NT2/D1 (cell line): ENCODE results near the gene ECM1.

Source experiments
- SUZ12 ChIP-seq: IDR thresholded peaks from 2 replicates; pipeline ENCODE4 v1.6.1; 2011; ENCODE audit not compliant: insufficient read length, insufficient read depth; ENCODE audit errors: extremely low read depth
- YY1 ChIP-seq: IDR thresholded peaks from 2 replicates; pipeline ENCODE4 v1.6.1; 2011; ENCODE audit not compliant: insufficient read length, insufficient read depth
- ZNF274 ChIP-seq: IDR thresholded peaks from 2 replicates; pipeline ENCODE4 v1.6.1; 2011; ENCODE audit warnings: mild to moderate bottlenecking, low read depth, low read length

- TF ChIP-seq YY1 (no peak), SUZ12 (no peak), ZNF274 (no peak)
Observed at GRCh38 chr1:150479370-150479769, 28.5 kb upstream of the ECM1 start.
